Body of pancreas (tissue), 4 donors: ENCODE data around the gene CAMTA1. TPM values are rescaled to one million over a fixed set of nuclear protein-coding genes. Genes with fewer than 3 reads are reported as not detected.
A peak's percentile ranks its signal among the peaks of the same experiment; 100 is the strongest.

Experiments
- ATAC-seq: fragments of 150-250 bp; one replicate; pipeline ENCODE4 v1.9.1; 2016
- DNase-seq, 4 donors: peaks; one replicate each; pipeline ENCODE4 v3.0.0-alpha.2; 2019
- H3K27ac ChIP-seq, 4 donors: fragments of 200-600 bp; sonication (generic); 1 replicate in 3 of 4; 2 replicates in 1 of 4; pipeline versions ENCODE4 v1.5.1 to v1.6.1; 2016 to 2019; ENCODE audit warnings: mild to moderate bottlenecking in 1 of 4, mixed read lengths in 1 of 4, moderate library complexity in 1 of 4
- H3K27me3 ChIP-seq, 2 donors: fragments of 200-600 bp; sonication (generic); one replicate each; pipeline ENCODE4 v1.6.0; 2016; ENCODE audit warnings: mild to moderate bottlenecking in 1 of 2
- H3K36me3 ChIP-seq, 2 donors: fragments of 200-600 bp; sonication (generic); replicated peaks in 1 of 2; 2 replicates each; pipeline ENCODE4 v1.5.1; 2016; ENCODE audit warnings: low read depth in 2 of 2; ENCODE audit not compliant: insufficient read depth in 1 of 2
- H3K4me1 ChIP-seq: fragments of 200-600 bp; sonication (generic); one replicate; pipeline ENCODE4 v1.6.0; 2016
- H3K4me3 ChIP-seq, 2 donors: fragments of 200-600 bp; sonication (generic); 1 replicate in 1 of 2; 2 replicates in 1 of 2; pipeline ENCODE4 v1.5.1; 2016 to 2019
- H3K9me3 ChIP-seq, 3 donors: fragments of 200-600 bp; sonication (generic); 1 replicate in 2 of 3; 2 replicates in 1 of 3; pipeline ENCODE4 v1.5.1; 2016
- CTCF ChIP-seq, 7 experiments: fragments of 450-650 bp in 4 of 7; fragments of 200-600 bp in 3 of 7; sonication (generic) in 3 of 7; IDR thresholded peaks; one replicate each; pipeline ENCODE4 v1.5.1; 2016 to 2019; ENCODE audit warnings: antibody characterized with exemption in 7 of 7
- POLR2A ChIP-seq, 3 donors: fragments of 450-650 bp; IDR thresholded peaks; one replicate each; pipeline ENCODE4 v1.6.1; 2016; ENCODE audit warnings: antibody characterized with exemption in 3 of 3, mild to moderate bottlenecking in 2 of 3
- WGBS, 2 donors: methylation state at CpG; one replicate each; pipeline ENCODE4 v1.1.5; 2017; 5-methylcytosine and 5-hydroxymethylcytosine counted together
- intact Hi-C: fragments of 100-400 bp; cut with DNase I; formaldehyde crosslinking; loops from one replicate; pipeline ENCODE4 v1.15.1; 2023
- total RNA-seq, 2 donors: library from RNA; depleted of rRNA; stranded (reverse); fragments of >200 nt; gene quantifications; one replicate each; pipeline ENCODE4 v1.1.0, GENCODE V29; 2016

CAMTA1 gene
- total RNA-seq, 2 donors from 2014 or later, result 36.3 to 59.7 TPM

GRCh38 chr1:7610106-7610731 is 825.0 kb downstream of the CAMTA1 start:
- TF ChIP-seq POLR2A (IDR thresholded peaks at IDR 0.05), result no peak
- TF ChIP-seq CTCF (IDR thresholded peaks at IDR 0.05), result no peak
- intact Hi-C loops, result no loop called here
- Histone ChIP-seq H3K36me3 (no peaks in the 10 kb centered on the region), H3K27me3 (no peaks in the 10 kb centered on the region), H3K9me3 (no peaks in the 10 kb centered on the region), H3K4me3 (no peak overlapping the region), H3K4me1 (peaks cover 7% of the 10 kb centered on the region), H3K27ac (no peak overlapping the region)
- peak in 1 of 4 donors; percentile 23 for DNase-seq
- 83 to 85% methylated on average over 5 of the region's 5 CpGs for WGBS, 2 donors
- peak; percentile 12 for ATAC-seq

- DNase-seq (peak in 1 of 4 donors; percentile 1), ATAC-seq (no peak)
- Histone ChIP-seq H3K4me1 (peaks cover 7% of the 10 kb centered on the region), H3K27ac (no peak overlapping the region), H3K27me3 (no peaks in the 10 kb centered on the region), H3K4me3 (no peak overlapping the region), H3K36me3 (no peaks in the 10 kb centered on the region), H3K9me3 (no peaks in the 10 kb centered on the region)
- TF ChIP-seq CTCF (IDR thresholded peaks at IDR 0.05) (no peak), POLR2A (IDR thresholded peaks at IDR 0.05) (no peak)
- intact Hi-C loops, result no loop called here
- WGBS, 2 donors, result 83 to 84% methylated on average over 7 to 9 of the region's 9 CpGs
Measured at GRCh38 chr1:7610936-7611335, 825.7 kb downstream of the CAMTA1 start.

- Histone ChIP-seq H3K4me3 (no peak overlapping the region), H3K27ac (no peak overlapping the region), H3K9me3 (no peaks in the 10 kb centered on the region), H3K27me3 (no peaks in the 10 kb centered on the region), H3K36me3 (no peaks in the 10 kb centered on the region), H3K4me1 (peaks cover 11% of the 10 kb centered on the region)
- no peak for ATAC-seq
- intact Hi-C loops, result no loop called here
- peak in 1 of 4 donors; percentile 1 for DNase-seq
- WGBS, 2 donors, result 74% methylated on average over 7 to 9 of the region's 9 CpGs
- TF ChIP-seq POLR2A (IDR thresholded peaks at IDR 0.05) (no peak), CTCF (IDR thresholded peaks at IDR 0.05) (no peak)
Measured at GRCh38 chr1:7611421-7612010, 826.3 kb downstream of the CAMTA1 start.

GRCh38 chr1:7613106-7613850 is 828.0 kb downstream of the CAMTA1 start:
- Histone ChIP-seq H3K4me1 (peaks cover 17% of the 10 kb centered on the region), H3K27ac (no peak overlapping the region), H3K27me3 (no peaks in the 10 kb centered on the region), H3K9me3 (no peaks in the 10 kb centered on the region), H3K4me3 (no peak overlapping the region), H3K36me3 (no peaks in the 10 kb centered on the region)
- no peak for ATAC-seq
- 71 to 76% methylated on average over 17 to 18 of the region's 18 CpGs for WGBS, 2 donors
- no peak for DNase-seq
- no peak for TF ChIP-seq CTCF (IDR thresholded peaks at IDR 0.05)
- TF ChIP-seq POLR2A (IDR thresholded peaks at IDR 0.05), result no peak
- intact Hi-C loops, result no loop called here
